Loucy (cell line): ENCODE data around the gene TRPV5.

Experiments
- H2AFZ ChIP-seq: fragments of 200-600 bp; sonication (generic); 2 replicates; pipeline ENCODE4 v1.6.0; 2016; ENCODE audit warnings: antibody characterized with exemption, mild to moderate bottlenecking, low read length, moderate library complexity
- H3F3A ChIP-seq: fragments of 200-600 bp; 2 replicates; pipeline ENCODE4 v1.6.0; 2016; ENCODE audit warnings: antibody characterized with exemption, low read depth, mild to moderate bottlenecking
- H3K27me3 ChIP-seq: fragments of 200-600 bp; sonication (generic); 2 replicates; pipeline ENCODE4 v1.6.1; 2014; ENCODE audit warnings: low read length, mild to moderate bottlenecking; ENCODE audit not compliant: insufficient read depth, poor library complexity, severe bottlenecking
- H3K36me3 ChIP-seq: fragments of 200-600 bp; sonication (generic); 2 replicates; pipeline ENCODE4 v1.6.1; 2016; ENCODE audit warnings: low read length; ENCODE audit not compliant: insufficient read depth
- H3K4me1 ChIP-seq: fragments of 200-600 bp; sonication (generic); 2 replicates; pipeline ENCODE4 v1.5.1; 2014; ENCODE audit warnings: low read length, mild to moderate bottlenecking; ENCODE audit not compliant: insufficient read depth, poor library complexity, severe bottlenecking
- H3K4me2 ChIP-seq: fragments of 200-600 bp; sonication (generic); 2 replicates; pipeline ENCODE4 v1.6.0; 2014; ENCODE audit warnings: antibody characterized with exemption, low read length, low read depth, mild to moderate bottlenecking; ENCODE audit not compliant: poor library complexity, severe bottlenecking
- H3K4me3 ChIP-seq: fragments of 200-600 bp; sonication (generic); 2 replicates; pipeline ENCODE4 v1.5.1; 2014; ENCODE audit warnings: low read length, mild to moderate bottlenecking, mixed read lengths; ENCODE audit not compliant: poor library complexity, severe bottlenecking
- H3K79me2 ChIP-seq: fragments of 200-600 bp; sonication (generic); 2 replicates; pipeline ENCODE4 v1.6.1; 2014; ENCODE audit warnings: low read length; ENCODE audit not compliant: insufficient read depth
- H3K9ac ChIP-seq: fragments of 200-600 bp; sonication (generic); 2 replicates; pipeline ENCODE4 v1.6.0; 2014; ENCODE audit warnings: mild to moderate bottlenecking, low read depth, low read length, moderate library complexity; ENCODE audit not compliant: poor library complexity, severe bottlenecking
- H3K9me2 ChIP-seq: fragments of 200-600 bp; sonication (generic); replicated peaks from 2 replicates; pipeline ENCODE4 v1.6.1; 2016; ENCODE audit warnings: low read depth, low read length, mixed read lengths
- H3K9me3 ChIP-seq: fragments of 200-600 bp; sonication (generic); 2 replicates; pipeline ENCODE4 v1.6.1; 2014; ENCODE audit warnings: mild to moderate bottlenecking, antibody characterized with exemption, low read length, low read depth; ENCODE audit not compliant: insufficient read depth
- H4K20me1 ChIP-seq: fragments of 200-600 bp; sonication (generic); 2 replicates; pipeline ENCODE4 v1.6.0; 2014; ENCODE audit warnings: antibody characterized with exemption, low read length, mild to moderate bottlenecking; ENCODE audit not compliant: insufficient read depth, poor library complexity, severe bottlenecking
- CTCF ChIP-seq: fragments of 200-600 bp; sonication (generic); conservative IDR thresholded peaks from 2 replicates; pipeline ENCODE4 v1.5.1; 2014; ENCODE audit warnings: mild to moderate bottlenecking, antibody characterized with exemption, low read length
- EZH2phosphoT487 ChIP-seq: fragments of 200-600 bp; IDR thresholded peaks from 2 replicates; pipeline ENCODE4 v1.6.1; 2018; ENCODE audit warnings: antibody characterized with exemption, mild to moderate bottlenecking, moderate library complexity, borderline replicate concordance

The TRPV5 gene

GRCh38 chr7:142867398-142868187, 66.0 kb downstream of the TRPV5 start:
- Histone ChIP-seq H3K9me2 (no peaks in the 10 kb centered on the region), H3K9ac (no peak overlapping the region), H2AFZ (no peak overlapping the region), H3K79me2 (no peaks in the 10 kb centered on the region), H3K36me3 (peaks cover 43% of the 10 kb centered on the region; the same call in 1 of the 2 replicates), H3K27me3 (no peaks in the 10 kb centered on the region), H3K4me2 (no peak overlapping the region), H4K20me1 (no peaks in the 10 kb centered on the region), H3F3A (no peaks in the 10 kb centered on the region), H3K4me1 (no peaks in the 10 kb centered on the region), H3K9me3 (no peaks in the 10 kb centered on the region), H3K4me3 (no peak overlapping the region)
- TF ChIP-seq CTCF = no peak
- TF ChIP-seq EZH2phosphoT487 = no peak

- Histone ChIP-seq H4K20me1 (no peaks in the 10 kb centered on the region), H3K36me3 (peaks cover 46% of the 10 kb centered on the region; the same call in 1 of the 2 replicates)
Observed at GRCh38 chr7:142867097-142867378, 66.5 kb downstream of the TRPV5 start.

GRCh38 chr7:142866361-142867096, 67.0 kb downstream of the TRPV5 start:
- H4K20me1 ChIP-seq = no peaks in the 10 kb centered on the region
- H3K36me3 ChIP-seq = peaks cover 51% of the 10 kb centered on the region; the same call in 1 of the 2 replicates
- H3K9me3 ChIP-seq = no peaks in the 10 kb centered on the region
- no peaks in the 10 kb centered on the region for H3K9me2 ChIP-seq
- H3F3A ChIP-seq = no peaks in the 10 kb centered on the region
- no peaks in the 10 kb centered on the region for H3K27me3 ChIP-seq
- TF ChIP-seq CTCF = peak; percentile 72
- no peak for TF ChIP-seq EZH2phosphoT487
- peaks cover 4% of the 10 kb centered on the region; the same call in 1 of the 2 replicates for H3K79me2 ChIP-seq
- no peak overlapping the region for H2AFZ ChIP-seq
- no peak overlapping the region for H3K4me3 ChIP-seq
- H3K4me1 ChIP-seq = peaks cover 9% of the 10 kb centered on the region
- no peak overlapping the region for H3K4me2 ChIP-seq
- H3K9ac ChIP-seq = peak overlapping the region; percentile 37

More at GRCh38 chr7:142867097-142867378, 66.5 kb downstream of the TRPV5 start:
- TF ChIP-seq CTCF = no peak
- TF ChIP-seq EZH2phosphoT487 = no peak
- Histone ChIP-seq H3K9me3 (no peaks in the 10 kb centered on the region), H2AFZ (no peak overlapping the region), H3K9ac (no peak overlapping the region), H3K4me2 (no peak overlapping the region), H3F3A (no peaks in the 10 kb centered on the region), H3K4me1 (peaks cover 4% of the 10 kb centered on the region), H3K79me2 (no peaks in the 10 kb centered on the region), H3K27me3 (no peaks in the 10 kb centered on the region), H3K4me3 (no peak overlapping the region), H3K9me2 (no peaks in the 10 kb centered on the region)
